HepG2 (cell line): ENCODE data around the gene GNG7. TPM values are rescaled to one million over a fixed set of nuclear protein-coding genes. Genes with fewer than 3 reads are reported as not detected.

ENCODE experiments used
- ATF5 ChIP-seq: sonication (generic); formaldehyde crosslinking; IDR thresholded peaks from 2 replicates; pipeline ENCODE4 v1.4.0; 2020; ENCODE audit warnings: mild to moderate bottlenecking, low read depth, missing genetic modification reagents
- CTCF ChIP-seq: sonication (generic); formaldehyde crosslinking; IDR thresholded peaks from 2 replicates; pipeline ENCODE4 v1.5.0; 2020; ENCODE audit warnings: mild to moderate bottlenecking, missing genetic modification reagents, moderate library complexity
- KLF12 ChIP-seq: sonication (generic); formaldehyde crosslinking; IDR thresholded peaks from 2 replicates; pipeline ENCODE4 v1.4.0; 2020; ENCODE audit warnings: missing genetic modification reagents, borderline replicate concordance
- MAFK ChIP-seq, 2 experiments: IDR thresholded peaks in 1 of 2; conservative IDR thresholded peaks in 1 of 2; 2 replicates each; pipeline ENCODE4 v1.6.1; 2011; ENCODE audit warnings: improper control_type of control experiment in 2 of 2, low read length in 2 of 2
- MED13 ChIP-seq: sonication (generic); formaldehyde crosslinking; IDR thresholded peaks from 2 replicates; pipeline ENCODE4 v1.5.0; 2020; ENCODE audit warnings: missing genetic modification reagents
- SAFB2 ChIP-seq: sonication (generic); formaldehyde crosslinking; IDR thresholded peaks from 2 replicates; pipeline ENCODE4 v1.5.1; 2020; ENCODE audit warnings: missing genetic modification reagents, low read depth, mild to moderate bottlenecking, borderline replicate concordance
- SOX6 ChIP-seq, 2 experiments: fragments of 450-650 bp in 1 of 2; sonication (generic) in 1 of 2; formaldehyde crosslinking in 1 of 2; IDR thresholded peaks; 2 replicates each; pipeline versions ENCODE4 v1.4.0 to v1.6.1; 2017 to 2020; ENCODE audit warnings: antibody characterized with exemption in 1 of 2, mild to moderate bottlenecking in 1 of 2, missing genetic modification reagents in 1 of 2
- THAP9 ChIP-seq: sonication (generic); formaldehyde crosslinking; IDR thresholded peaks from 2 replicates; pipeline ENCODE4; 2020; ENCODE audit warnings: missing genetic modification reagents, mild to moderate bottlenecking, borderline replicate concordance
- ZBTB49 ChIP-seq: sonication (generic); formaldehyde crosslinking; IDR thresholded peaks from 2 replicates; pipeline ENCODE4 v1.4.0; 2020; ENCODE audit warnings: missing genetic modification reagents, borderline replicate concordance
- ZNF609 ChIP-seq: sonication (generic); formaldehyde crosslinking; IDR thresholded peaks from 2 replicates; pipeline ENCODE4 v1.4.0; 2020; ENCODE audit warnings: mild to moderate bottlenecking, missing genetic modification reagents, borderline replicate concordance
- ZNF878 ChIP-seq: sonication (generic); formaldehyde crosslinking; IDR thresholded peaks from 2 replicates; pipeline ENCODE4 v1.8.1; 2023; ENCODE audit warnings: mild to moderate bottlenecking, missing genetic modification reagents, moderate library complexity
- polyA plus RNA-seq, 8 experiments: library from polyadenylated mRNA; depleted of rRNA in 3 of 8; stranded (reverse) in 7 of 8; unstranded in 1 of 8; fragments of >200 nt; fragmentation: Illumina TruSeq in 4 of 8; extraction: Trizol in 4 of 8; gene quantifications; 2 replicates each; pipeline versions ENCODE4 v1.2.1 to v1.2.3, GENCODE V29; 2011 to 2016; ENCODE audit warnings: low read depth in 4 of 8, missing spikeins in 1 of 8, mixed read lengths in 1 of 8; ENCODE audit not compliant: insufficient read depth in 1 of 8
- total RNA-seq, 5 experiments: library from RNA; depleted of rRNA; stranded (reverse); fragments of >200 nt; fragmentation: Illumina TruSeq; extraction: Trizol; gene quantifications; 2 replicates each; pipeline ENCODE4 v1.2.3, GENCODE V29; 2016; ENCODE audit warnings: low read depth in 1 of 5

The GNG7 gene
- total and polyA plus RNA-seq, 2 of the 13 experiments (the other 11 are each of a cell fraction or from before 2014, with no cell fraction given) = 1.4 to 3.3 TPM

- no peak for TF ChIP-seq SOX6 (IDR thresholded peaks at IDR 0.05)
- peak; percentile 63 for TF ChIP-seq SOX6 (CRISPR knock-in tag; IDR thresholded peaks at IDR 0.05)
- peak; percentile 75; the same call in 1 of the 2 replicates for TF ChIP-seq ZNF609 (CRISPR knock-in tag)
- TF ChIP-seq KLF12 (CRISPR knock-in tag) = no peak
- TF ChIP-seq MAFK (conservative IDR thresholded peaks at IDR 0.05 in 1 of 2, IDR thresholded peaks at IDR 0.05 in 1 of 2; ENCODE audit: low read length in 2 of 2) = peak; percentile 74 to 84
- TF ChIP-seq ZBTB49 (CRISPR knock-in tag) = no peak
- TF ChIP-seq CTCF = peak; percentile 73
- peak; percentile 92 for TF ChIP-seq ZNF878 (CRISPR knock-in tag)
- no peak for TF ChIP-seq MED13 (CRISPR knock-in tag)
- TF ChIP-seq THAP9 (CRISPR knock-in tag) = 0 out of 2 replicates have a peak, but pooled peaks have one; percentile 26
- TF ChIP-seq ATF5 (CRISPR knock-in tag) = no peak
- 0 out of 2 replicates have a peak, but pooled peaks have one; percentile 24 for TF ChIP-seq SAFB2 (CRISPR knock-in tag)
Observed at GRCh38 chr19:2543463-2544442, 158.7 kb downstream of the GNG7 start (continued).
